Stimulated activated CD8-positive, alpha-beta memory T cell treated with anti-CD3 and anti-CD28 coated beads, Interleukin-15, amount 100 ng/mL, for 48 hours (primary cell): ENCODE results near the gene NIPBL.
"Not testable (repeated sequence)": the region's sequence is repeated elsewhere in the genome, so short reads cannot be mapped to it uniquely, and the experiment has no call there.

Source experiments
- DNase-seq, 2 donors: peaks; one replicate each; pipeline ENCODE4 v3.0.0-alpha.2; 2020; ENCODE audit warnings: low read depth in 2 of 2

NIPBL gene

GRCh38 chr5:36879274-36880033, 2.9 kb downstream of the NIPBL start:
- DNase-seq: no peak

- no peak for DNase-seq
Measured at GRCh38 chr5:36880761-36881160, 4.2 kb downstream of the NIPBL start.

GRCh38 chr5:36881304-36881703, 4.7 kb downstream of the NIPBL start:
- no peak for DNase-seq

- DNase-seq: no peak
Measured at GRCh38 chr5:36881807-36882206, 5.2 kb downstream of the NIPBL start.

- DNase-seq: no peak
Measured at GRCh38 chr5:36882250-36882649, 5.7 kb downstream of the NIPBL start.

- no peak for DNase-seq
Measured at GRCh38 chr5:36883894-36884462, 7.4 kb downstream of the NIPBL start.

- no peak for DNase-seq
Measured at GRCh38 chr5:36885149-36885548, 8.6 kb downstream of the NIPBL start.

- no peak for DNase-seq
Measured at GRCh38 chr5:36885566-36886485, 9.3 kb downstream of the NIPBL start.

GRCh38 chr5:36886791-36887190, 10.2 kb downstream of the NIPBL start:
- no peak for DNase-seq

- no peak for DNase-seq
Measured at GRCh38 chr5:36887532-36887931, 11.0 kb downstream of the NIPBL start.

GRCh38 chr5:36888303-36888702, 11.7 kb downstream of the NIPBL start:
- DNase-seq: no peak

- DNase-seq: no peak
Measured at GRCh38 chr5:36889264-36889663, 12.7 kb downstream of the NIPBL start.

GRCh38 chr5:36891266-36891665, 14.7 kb downstream of the NIPBL start:
- DNase-seq: no peak

- DNase-seq: not testable (repeated sequence)
Measured at GRCh38 chr5:36892085-36892830, 15.7 kb downstream of the NIPBL start.

- no peak for DNase-seq
Measured at GRCh38 chr5:36894954-36895353, 18.4 kb downstream of the NIPBL start.

- DNase-seq: no peak
Measured at GRCh38 chr5:36896476-36896875, 19.9 kb downstream of the NIPBL start.

GRCh38 chr5:36897616-36898015, 21.0 kb downstream of the NIPBL start:
- no peak for DNase-seq

- no peak for DNase-seq
Measured at GRCh38 chr5:36899860-36900259, 23.3 kb downstream of the NIPBL start.

- DNase-seq: no peak
Measured at GRCh38 chr5:36900283-36900682, 23.7 kb downstream of the NIPBL start.

- DNase-seq: not testable (repeated sequence)
Measured at GRCh38 chr5:36901077-36901476, 24.5 kb downstream of the NIPBL start.

GRCh38 chr5:36901856-36902255, 25.3 kb downstream of the NIPBL start:
- no peak for DNase-seq

GRCh38 chr5:36902353-36902752, 25.8 kb downstream of the NIPBL start:
- no peak for DNase-seq
